ENCODE results near the gene ZNF629.

The ZNF629 gene

GRCh38 chr16:30808146-30808545 lies 21.1 kb upstream of the ZNF629 start:
- TF ChIP-seq PPARA (CRISPR knock-in tag; IDR thresholded peaks at IDR 0.05; ENCODE audit: borderline replicate concordance) (no peak), ISL1 (CRISPR knock-in tag; IDR thresholded peaks at IDR 0.05) (no peak), ZFP30 (CRISPR knock-in tag; IDR thresholded peaks at IDR 0.05) (no peak)
- ATAC-seq = no peak

GRCh38 chr16:30805370-30806169 lies 18.6 kb upstream of the ZNF629 start:
- ATAC-seq = peak; percentile 96
- TF ChIP-seq ESRRG (CRISPR knock-in tag; IDR thresholded peaks at IDR 0.05) (0 out of 2 replicates have a peak, but pooled peaks have one; percentile 28), TCF4 (CRISPR knock-in tag; IDR thresholded peaks at IDR 0.05; ENCODE audit: borderline replicate concordance) (no peak), ZC3H10 (CRISPR knock-in tag; IDR thresholded peaks at IDR 0.05) (no peak), ZNF565 (CRISPR knock-in tag; conservative IDR thresholded peaks at IDR 0.05; ENCODE audit: low read depth) (no peak), ZFP3 (CRISPR knock-in tag; IDR thresholded peaks at IDR 0.05) (0 out of 2 replicates have a peak, but pooled peaks have one; percentile 68), CSDC2 (CRISPR knock-in tag; IDR thresholded peaks at IDR 0.05) (no peak), CSRNP3 (CRISPR knock-in tag; IDR thresholded peaks at IDR 0.05) (no peak)
- TF ChIP-seq, protein P1, sequence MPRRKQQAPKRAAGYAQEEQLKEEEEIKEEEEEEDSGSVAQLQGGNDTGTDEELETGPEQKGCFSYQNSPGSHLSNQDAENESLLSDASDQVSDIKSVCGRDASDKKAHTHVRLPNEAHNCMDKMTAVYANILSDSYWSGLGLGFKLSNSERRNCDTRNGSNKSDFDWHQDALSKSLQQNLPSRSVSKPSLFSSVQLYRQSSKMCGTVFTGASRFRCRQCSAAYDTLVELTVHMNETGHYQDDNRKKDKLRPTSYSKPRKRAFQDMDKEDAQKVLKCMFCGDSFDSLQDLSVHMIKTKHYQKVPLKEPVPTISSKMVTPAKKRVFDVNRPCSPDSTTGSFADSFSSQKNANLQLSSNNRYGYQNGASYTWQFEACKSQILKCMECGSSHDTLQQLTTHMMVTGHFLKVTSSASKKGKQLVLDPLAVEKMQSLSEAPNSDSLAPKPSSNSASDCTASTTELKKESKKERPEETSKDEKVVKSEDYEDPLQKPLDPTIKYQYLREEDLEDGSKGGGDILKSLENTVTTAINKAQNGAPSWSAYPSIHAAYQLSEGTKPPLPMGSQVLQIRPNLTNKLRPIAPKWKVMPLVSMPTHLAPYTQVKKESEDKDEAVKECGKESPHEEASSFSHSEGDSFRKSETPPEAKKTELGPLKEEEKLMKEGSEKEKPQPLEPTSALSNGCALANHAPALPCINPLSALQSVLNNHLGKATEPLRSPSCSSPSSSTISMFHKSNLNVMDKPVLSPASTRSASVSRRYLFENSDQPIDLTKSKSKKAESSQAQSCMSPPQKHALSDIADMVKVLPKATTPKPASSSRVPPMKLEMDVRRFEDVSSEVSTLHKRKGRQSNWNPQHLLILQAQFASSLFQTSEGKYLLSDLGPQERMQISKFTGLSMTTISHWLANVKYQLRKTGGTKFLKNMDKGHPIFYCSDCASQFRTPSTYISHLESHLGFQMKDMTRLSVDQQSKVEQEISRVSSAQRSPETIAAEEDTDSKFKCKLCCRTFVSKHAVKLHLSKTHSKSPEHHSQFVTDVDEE (CRISPR knock-in tag; IDR thresholded peaks at IDR 0.05) = 0 out of 2 replicates have a peak, but pooled peaks have one; percentile 17

- ATAC-seq = no peak; the same call in 2 of the 3 replicates
- TF ChIP-seq ISL1 (CRISPR knock-in tag; IDR thresholded peaks at IDR 0.05) (no peak), ZNF565 (CRISPR knock-in tag; conservative IDR thresholded peaks at IDR 0.05; ENCODE audit: low read depth) (no peak), OSR1 (CRISPR knock-in tag; IDR thresholded peaks at IDR 0.05) (no peak), CREB5 (CRISPR knock-in tag; IDR thresholded peaks at IDR 0.05; ENCODE audit: low read depth) (no peak), GLIS3 (CRISPR knock-in tag; IDR thresholded peaks at IDR 0.05) (no peak), TOX (CRISPR knock-in tag; IDR thresholded peaks at IDR 0.05; ENCODE audit: borderline replicate concordance) (no peak)
- TF ChIP-seq, protein P2, sequence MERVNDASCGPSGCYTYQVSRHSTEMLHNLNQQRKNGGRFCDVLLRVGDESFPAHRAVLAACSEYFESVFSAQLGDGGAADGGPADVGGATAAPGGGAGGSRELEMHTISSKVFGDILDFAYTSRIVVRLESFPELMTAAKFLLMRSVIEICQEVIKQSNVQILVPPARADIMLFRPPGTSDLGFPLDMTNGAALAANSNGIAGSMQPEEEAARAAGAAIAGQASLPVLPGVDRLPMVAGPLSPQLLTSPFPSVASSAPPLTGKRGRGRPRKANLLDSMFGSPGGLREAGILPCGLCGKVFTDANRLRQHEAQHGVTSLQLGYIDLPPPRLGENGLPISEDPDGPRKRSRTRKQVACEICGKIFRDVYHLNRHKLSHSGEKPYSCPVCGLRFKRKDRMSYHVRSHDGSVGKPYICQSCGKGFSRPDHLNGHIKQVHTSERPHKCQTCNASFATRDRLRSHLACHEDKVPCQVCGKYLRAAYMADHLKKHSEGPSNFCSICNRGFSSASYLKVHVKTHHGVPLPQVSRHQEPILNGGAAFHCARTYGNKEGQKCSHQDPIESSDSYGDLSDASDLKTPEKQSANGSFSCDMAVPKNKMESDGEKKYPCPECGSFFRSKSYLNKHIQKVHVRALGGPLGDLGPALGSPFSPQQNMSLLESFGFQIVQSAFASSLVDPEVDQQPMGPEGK (CRISPR knock-in tag; IDR thresholded peaks at IDR 0.05; ENCODE audit: borderline replicate concordance) = no peak
Measured at GRCh38 chr16:30805056-30805369, 18.0 kb upstream of the ZNF629 start.

GRCh38 chr16:30802936-30803335 lies 15.9 kb upstream of the ZNF629 start:
- ATAC-seq = no peak
- TF ChIP-seq, protein P2 (CRISPR knock-in tag; IDR thresholded peaks at IDR 0.05; ENCODE audit: borderline replicate concordance) = no peak
- TF ChIP-seq, protein P1 (CRISPR knock-in tag; IDR thresholded peaks at IDR 0.05) = no peak
- TF ChIP-seq ESRRG (CRISPR knock-in tag; IDR thresholded peaks at IDR 0.05) (no peak), ZNF8 (CRISPR knock-in tag; IDR thresholded peaks at IDR 0.05) (no peak), TCF4 (CRISPR knock-in tag; IDR thresholded peaks at IDR 0.05; ENCODE audit: borderline replicate concordance) (no peak), CREB5 (CRISPR knock-in tag; IDR thresholded peaks at IDR 0.05; ENCODE audit: low read depth) (no peak), ZNF565 (CRISPR knock-in tag; conservative IDR thresholded peaks at IDR 0.05; ENCODE audit: low read depth) (no peak), ZFP30 (CRISPR knock-in tag; IDR thresholded peaks at IDR 0.05) (no peak), BACH2 (CRISPR knock-in tag; IDR thresholded peaks at IDR 0.05; ENCODE audit: borderline replicate concordance) (no peak), CSDC2 (CRISPR knock-in tag; IDR thresholded peaks at IDR 0.05) (no peak), GLIS3 (CRISPR knock-in tag; IDR thresholded peaks at IDR 0.05) (no peak), ZFP3 (CRISPR knock-in tag; IDR thresholded peaks at IDR 0.05) (no peak)
